Skin of body (tissue), 2 donors: ENCODE results near the gene CCDC192. TPM values are rescaled to one million over a fixed set of nuclear protein-coding genes. Genes with fewer than 3 reads are reported as not detected.

ENCODE experiments used
- DNase-seq: peaks from one replicate; lab custom pipeline; 2025; lab: John Stamatoyannopoulos, UW
- total RNA-seq: library from RNA; depleted of rRNA; stranded (reverse); fragments of >200 nt; gene quantifications from one replicate; pipeline ENCODE4 v1.2.3, GENCODE V29; 2014

The CCDC192 gene
- total RNA-seq, 1 donor from 2014 or later: not detected

DNA sequence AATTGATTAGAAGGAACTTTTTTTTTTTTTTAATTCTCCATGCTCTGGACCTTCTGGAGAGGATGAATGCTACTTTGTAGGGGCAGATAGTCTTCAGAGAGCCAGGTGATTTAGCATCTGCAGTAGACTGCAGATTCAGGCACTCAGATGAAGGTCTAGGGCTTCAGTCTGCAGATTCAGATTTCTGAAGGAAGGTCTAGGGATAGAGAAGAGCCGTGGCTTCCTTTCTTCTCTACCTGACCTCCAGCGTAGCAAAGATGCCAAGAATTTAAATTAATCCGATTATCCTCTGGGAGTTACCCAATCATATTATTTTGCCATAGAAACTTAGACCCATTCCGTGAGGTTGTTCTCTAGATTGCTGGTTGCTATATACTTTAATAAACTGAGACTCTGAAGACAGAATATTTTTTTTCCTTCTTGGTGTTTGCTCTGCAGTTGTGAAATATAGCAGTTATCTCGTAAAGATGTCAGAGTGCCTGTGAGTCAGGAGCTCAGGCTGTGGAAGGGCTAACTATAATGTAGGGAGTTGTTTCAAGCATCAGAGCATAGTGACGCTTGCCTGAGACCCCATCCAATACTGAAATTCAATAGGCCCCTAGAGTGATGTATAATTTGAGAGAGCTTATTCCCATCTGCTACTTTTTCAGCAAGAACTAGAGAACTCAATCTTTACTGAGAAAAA is 247.7 kb downstream of the CCDC192 start:
- DNase-seq: no peak

DNA sequence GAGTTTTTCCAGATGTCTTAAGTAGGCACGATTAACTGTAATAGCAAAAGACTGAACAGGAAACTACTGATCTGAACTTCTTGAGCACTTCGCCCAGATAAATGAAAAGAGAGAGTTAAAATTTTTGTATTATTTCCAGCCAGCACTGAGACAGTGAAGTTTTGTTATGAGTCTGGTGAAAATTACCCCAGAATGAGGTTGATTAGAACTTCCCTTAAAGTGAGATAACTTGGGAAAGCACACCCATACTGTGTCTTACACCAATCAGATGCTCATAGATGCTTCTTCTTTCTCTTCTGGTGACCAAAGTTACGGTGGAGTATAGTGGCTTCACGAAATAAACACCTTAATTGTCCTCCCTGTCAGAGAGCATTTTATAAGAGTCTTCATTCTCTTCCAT is 248.6 kb downstream of the CCDC192 start:
- no peak for DNase-seq

DNA sequence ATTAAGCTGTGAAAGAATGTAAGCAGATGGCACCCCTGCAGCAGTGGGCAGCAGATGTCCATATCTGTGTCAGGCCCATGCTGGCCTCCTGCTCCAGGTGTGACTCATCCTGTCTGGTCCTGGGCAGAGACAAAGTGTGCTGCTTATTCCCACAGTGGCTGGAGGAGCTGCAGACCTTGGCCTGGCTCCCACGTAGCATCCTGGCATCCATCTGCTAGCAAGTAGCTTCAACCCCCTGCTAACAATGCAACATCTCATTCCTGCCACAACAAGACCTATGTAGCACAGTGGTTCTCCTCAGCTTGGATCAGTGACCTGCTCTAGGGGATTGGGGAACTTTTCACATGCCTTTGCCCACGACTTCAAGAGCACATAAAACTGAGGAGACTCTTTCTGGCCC is 254.0 kb downstream of the CCDC192 start:
- DNase-seq: no peak

DNA sequence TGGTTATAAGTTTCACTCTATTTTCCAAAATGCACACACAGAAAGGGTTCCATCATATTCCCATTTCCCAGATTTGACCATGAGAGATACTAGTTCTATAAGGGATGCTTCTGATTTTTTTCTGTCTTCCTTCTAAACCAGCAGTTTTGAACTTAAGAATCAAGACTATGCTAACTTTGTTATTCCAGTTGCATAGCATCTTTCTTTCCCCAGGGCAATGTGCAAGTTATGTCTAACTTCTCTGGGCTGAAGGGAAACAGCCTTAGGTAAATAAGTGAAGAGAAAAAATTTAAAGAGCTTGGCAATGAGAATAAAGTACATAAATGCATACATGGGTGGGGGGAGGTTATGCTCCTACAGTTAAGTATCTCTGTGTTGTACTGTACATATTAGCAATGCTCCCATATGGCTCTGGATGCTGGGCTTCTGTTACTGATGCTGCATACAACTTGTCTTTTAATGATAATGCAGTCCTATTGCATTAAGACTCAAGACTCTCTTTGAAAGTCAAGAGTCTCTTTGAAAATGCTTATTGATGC is 254.6 kb downstream of the CCDC192 start:
- no peak for DNase-seq

DNA sequence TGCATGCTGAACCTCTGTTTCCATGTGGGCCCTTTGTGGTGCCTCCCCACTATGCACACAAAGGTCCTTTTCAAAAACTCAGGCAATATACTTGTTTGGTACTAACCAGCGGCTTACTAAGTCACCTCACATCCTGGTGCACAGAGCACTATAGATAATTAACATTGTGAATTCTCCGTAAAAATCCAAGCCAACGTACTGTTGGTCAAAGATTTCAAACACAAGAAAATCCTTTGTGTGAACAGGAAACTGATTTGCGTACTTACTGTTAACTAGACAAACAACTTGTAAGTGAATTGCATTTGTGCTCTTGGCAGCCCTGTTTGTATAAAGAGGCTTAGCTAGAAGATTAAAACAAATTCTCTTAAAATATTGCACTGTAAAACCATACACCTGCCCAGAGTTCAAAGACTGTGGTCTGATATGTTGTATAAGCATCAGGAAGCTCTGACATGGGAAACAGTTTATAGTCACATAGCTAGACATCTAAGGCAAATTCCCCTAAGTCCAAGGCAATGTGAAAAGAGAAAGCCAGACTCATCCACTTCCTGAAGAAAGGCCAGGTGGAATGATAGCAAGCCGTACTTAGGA is 255.3 kb downstream of the CCDC192 start:
- DNase-seq: no peak

DNA sequence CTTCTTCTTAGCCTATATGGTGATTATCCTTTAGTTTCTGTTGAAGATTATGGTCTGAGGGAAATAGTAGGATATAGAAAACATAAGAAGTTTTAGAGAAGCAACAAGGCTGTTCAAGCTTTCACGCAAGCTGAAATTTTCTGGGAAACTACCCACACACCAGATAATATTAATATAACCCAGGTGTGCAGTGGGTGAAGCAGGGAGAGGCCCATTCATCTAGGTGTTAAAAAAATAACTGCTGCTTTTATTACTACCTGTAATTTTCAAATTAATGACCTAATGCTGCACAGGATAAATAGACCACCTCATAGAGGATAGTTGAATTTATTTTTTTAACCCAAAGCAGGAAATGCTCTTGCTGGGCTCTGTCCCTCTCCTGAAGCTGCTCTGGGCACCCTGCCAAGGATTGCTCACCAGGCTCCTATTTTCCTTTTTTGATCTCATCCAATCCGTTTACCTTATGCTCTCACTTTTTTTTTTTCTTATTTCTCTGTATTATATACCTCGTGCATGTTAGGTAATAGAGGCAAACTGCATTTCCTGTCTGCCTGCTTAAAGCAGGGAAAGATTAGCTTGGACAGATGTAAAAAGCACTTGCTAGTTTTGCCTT is 256.1 kb downstream of the CCDC192 start:
- no peak for DNase-seq

DNA sequence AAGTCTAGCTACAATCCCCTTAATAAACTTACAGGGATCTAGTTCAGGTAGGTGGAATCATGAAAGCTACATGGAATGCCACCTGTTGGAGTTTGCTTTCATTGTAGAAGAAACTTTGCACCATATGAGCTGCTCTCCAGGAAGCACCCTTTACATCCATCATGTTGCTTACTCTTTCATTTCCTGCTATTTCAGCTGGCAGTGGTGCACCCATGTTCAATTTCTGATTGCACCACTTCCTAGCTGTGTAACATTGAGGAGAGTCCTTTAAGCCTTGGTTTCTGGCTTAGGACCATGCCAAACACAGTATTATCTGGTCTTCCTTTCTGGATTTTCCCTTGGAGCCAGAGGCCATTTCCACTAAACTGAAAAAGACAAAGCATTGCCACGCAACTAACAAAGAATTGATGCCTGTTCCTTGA is 257.1 kb downstream of the CCDC192 start:
- no peak for DNase-seq

DNA sequence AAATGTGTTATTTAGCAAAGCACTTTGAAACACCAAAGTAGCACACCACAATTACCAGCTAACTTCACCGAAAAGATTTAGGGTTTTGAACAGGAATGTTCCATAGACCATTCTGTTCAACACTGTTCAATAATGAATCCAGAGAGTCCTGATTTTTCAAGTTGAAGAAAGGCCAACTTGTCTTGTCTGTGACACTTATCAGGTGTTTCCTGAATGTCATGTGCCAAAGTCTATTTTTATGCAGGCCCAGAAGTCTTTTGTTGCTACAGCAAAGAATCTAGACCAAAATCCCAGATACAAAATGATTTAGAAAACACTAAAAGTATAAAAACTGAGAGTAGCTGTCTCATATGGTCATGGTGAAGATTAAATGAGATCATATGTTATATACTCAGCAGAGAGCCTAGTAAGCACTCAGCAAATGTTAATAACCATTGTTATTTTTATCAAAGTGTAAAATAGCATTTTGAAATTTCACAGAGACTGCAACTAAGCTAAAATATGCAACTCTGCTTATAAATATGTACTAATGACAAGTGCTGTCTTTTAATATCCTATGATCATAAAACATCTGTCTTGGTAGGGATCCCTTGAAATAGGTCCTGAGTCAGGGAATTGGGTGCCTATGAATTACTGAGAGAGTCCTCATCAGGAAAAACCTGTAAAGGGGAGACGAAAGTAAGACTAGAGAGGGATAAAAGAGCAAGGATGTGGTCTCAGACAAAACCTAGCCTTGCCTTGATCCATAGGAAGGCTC is 258.0 kb downstream of the CCDC192 start:
- peak; percentile 29 for DNase-seq

DNA sequence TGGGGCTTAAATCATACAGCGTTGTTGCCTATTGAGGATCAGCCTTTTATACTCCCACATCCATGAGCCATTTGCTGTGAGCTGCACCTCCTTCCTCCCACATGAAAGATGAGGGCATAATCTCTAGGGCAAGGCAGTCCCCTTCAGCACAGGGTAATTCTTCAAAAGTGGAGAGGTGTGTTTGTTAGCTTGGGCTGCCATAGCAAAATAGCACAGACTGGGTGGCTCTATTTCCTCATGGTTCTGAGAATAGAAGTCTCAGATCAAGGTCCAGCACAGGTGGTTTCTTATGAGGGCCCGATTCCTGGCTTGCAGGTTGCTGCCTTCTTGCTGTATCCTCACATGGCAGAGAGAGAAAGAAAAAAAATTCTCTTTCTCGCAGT is 258.6 kb downstream of the CCDC192 start:
- no peak for DNase-seq

DNA sequence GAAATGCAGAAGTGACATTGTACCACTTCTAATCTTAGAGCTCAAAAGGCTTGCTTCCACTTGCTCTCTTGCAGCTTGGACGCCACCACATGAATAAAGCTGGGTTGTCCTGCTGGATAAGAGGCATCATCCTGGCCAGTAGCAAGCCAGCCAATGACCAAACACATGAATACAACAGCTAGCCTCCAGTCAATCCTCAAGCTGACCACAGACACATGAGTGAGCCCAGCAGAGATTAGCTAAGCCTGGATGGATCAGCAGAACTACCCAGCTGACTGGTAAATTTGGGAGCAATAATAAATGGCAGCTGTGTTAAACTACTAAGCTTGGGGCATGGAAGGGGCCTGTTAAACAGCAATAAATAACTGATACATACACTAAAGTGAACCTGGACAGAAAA is 259.3 kb downstream of the CCDC192 start:
- DNase-seq: no peak

DNA sequence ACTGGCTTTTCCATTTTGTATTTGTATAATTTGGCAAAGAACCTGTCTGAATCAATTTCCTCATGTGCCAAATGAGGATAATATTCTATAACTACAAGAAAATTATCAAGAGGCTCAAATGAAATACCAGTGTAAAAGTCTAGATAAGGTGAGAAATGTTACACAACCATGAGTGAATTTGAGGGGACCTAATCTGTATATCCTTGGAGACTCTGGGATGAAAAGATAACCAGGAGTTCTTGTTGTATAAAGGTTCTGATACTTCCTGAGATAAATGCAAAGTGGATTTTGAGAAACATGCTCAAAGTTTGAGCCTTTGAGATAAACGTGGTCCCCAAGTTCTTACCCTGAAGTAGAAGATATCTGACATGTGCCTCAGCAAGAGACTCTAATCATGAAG is 260.0 kb downstream of the CCDC192 start:
- DNase-seq: no peak

DNA sequence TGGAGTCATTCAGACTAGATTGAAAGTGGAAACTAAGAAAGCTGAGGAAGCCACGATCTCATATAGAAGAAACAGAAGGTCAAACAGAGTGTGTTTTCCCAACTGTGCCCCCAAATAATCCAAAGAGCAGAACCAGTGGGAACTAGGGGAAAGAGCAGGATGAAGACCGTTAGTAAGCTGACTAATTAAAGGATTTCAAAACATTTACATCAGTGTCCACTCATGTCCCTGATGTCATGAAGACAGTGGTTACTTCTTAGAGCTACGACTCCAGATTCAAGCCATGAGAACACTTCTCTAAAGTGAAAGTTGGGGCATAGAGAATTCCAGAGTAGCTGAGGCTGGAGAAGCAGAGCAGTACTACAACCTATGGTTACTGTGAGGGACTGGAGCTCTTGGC is 260.7 kb downstream of the CCDC192 start:
- DNase-seq: no peak

DNA sequence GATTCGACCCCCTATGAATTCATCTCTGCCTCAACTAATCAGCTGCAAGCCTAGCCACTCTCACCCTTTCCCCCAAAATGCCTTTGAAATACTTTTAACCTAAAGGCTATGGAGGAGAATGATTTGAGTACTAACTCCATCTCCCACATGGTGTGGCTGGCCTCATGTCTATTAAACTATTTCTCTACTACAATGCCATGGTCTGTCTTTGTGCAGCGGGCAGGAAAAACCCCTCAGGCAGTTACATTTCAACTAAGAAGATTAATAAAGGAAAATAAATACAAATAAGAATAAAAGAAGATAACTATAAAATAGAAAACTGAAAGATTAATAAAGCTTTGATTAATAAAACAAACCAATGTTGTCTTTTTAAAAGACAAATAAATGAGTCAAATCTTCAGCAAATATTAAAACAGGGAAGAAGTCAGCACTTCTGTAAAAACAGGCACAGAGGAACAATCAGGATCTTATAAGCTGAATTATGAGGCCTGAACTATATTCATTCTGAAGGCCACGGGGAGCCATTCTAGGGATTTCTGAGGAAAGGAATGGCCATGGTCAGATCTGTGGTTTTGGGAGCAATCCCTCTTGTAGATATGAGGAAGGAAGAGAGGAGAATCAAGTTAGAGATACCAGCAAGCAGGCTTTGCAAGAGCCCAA is 264.3 kb downstream of the CCDC192 start:
- DNase-seq: no peak

DNA sequence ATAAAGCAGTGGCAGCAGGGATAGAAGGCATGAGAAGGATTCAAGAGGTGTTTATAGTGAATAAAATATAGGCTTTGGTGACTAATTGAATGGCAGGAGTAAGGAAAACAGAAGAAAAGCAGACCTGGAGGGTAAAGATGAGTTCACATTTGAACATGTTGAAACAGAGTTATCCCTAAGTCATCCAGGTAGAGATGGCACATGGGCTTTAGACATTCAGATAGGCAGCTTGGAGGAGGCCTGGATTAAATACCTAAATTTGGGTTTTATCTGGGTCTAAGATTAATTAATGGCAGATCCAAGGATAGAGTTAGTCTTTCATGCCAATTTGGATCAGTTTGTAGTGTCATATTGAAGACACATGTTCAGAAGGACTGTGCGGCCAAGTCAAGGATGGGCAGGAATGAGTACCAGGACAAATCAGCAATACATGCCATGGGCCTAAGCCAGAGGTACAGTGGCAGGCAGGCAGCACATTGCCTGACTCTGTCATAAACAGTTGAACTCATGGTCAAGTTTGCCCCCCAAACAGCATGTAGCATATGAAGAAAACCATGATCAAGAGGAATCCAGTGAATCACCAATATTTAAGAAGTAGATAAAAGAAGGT is 264.9 kb downstream of the CCDC192 start:
- DNase-seq: no peak

DNA sequence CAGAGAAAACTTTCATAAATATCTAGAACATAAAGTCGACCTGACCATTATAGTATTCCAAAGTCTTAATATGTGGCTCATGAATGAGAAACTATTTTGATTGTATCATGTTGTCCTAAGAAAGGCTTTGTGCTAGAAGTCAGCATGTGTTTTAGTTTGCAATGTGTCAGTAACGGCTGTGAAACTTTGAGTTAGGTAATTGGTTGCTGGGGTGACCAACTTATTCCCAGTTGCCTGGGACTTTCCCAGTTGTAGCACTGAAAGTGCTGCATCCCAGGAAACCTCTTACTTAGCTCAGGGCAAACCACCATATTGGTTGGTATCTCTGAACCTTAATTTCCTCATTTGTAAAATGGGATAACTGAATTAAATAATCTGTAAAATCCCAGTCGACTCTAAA is 265.8 kb downstream of the CCDC192 start:
- no peak for DNase-seq

DNA sequence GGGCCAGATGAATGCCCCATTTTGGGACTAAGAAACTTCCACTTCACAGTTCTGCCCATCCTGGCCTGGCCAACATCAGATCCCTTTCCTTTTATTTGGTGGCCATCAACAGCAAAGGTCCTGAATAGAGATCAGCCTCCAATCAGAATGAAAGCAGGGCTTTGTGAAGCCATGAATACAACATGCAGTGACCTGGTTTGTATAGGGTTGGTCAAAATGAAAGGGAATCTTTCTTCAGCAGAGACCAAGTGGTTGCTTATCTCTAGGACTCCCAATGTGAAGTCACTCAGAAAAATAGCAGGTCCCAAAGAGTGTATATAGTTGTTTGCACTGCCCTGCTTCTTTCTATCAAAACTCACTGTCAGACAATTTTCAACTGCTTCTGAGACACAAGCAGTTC is 266.5 kb downstream of the CCDC192 start:
- no peak for DNase-seq

DNA sequence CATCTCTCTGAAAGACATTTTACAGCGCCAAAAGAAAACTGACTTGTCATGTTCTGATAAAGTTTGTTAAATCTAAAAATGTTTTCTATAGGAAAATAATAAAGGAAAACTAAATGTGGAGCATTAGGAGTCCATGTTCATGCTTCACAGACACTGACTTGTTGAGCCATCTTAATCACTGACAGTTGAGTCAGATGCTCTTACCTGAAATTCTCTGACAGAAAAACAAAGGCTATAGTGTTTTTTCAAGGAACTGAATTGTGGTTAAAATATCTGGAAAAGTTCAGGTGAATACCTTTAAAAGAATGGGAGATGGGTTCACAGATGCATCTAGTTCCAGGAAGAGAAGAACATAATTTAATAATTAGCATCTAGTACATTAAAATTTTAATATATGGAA is 266.9 kb downstream of the CCDC192 start:
- no peak for DNase-seq

DNA sequence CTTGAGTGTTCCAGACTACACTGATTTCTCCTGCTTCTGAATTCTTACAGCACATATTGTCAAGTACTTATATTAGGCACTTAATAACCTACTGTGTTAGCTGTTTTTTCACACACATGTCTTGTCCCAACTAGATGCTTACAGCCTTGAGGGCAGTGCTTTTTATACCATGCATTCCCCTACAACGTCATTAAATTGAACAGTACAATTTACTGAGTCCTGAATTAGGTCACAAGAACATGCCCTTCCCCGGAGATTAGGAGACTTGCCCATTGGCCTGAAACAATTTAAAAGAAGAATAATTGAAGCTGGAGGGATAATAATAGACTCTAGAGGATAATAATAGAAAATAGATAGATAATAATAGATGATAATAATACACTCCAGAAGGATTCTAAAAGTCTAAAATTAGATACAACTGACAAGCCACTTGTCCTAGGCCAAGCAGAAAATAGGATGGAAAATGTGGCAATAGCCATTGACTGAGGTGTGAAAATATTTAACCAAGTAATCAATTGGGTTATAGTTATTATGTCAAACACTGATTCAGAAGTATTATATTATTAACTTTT is 267.7 kb downstream of the CCDC192 start:
- DNase-seq: no peak

DNA sequence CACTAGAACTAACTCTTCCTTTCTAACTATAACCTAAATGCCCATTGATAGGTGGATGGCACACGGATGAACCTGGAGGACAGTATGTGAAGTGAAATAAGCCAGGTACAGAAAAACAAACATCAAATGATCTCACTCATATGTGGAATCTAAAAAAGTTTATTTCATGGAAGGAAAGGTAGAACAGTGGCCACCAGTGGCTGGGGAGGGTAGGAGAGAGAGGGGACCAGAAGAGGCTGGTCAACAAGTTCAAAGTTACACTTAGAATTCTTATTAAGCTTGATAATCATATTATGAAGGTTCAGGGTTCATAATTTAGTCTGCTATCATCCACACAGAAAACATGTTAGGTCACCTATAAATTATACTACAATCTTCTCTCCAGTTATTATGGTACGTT is 272.8 kb downstream of the CCDC192 start:
- DNase-seq: no peak

DNA sequence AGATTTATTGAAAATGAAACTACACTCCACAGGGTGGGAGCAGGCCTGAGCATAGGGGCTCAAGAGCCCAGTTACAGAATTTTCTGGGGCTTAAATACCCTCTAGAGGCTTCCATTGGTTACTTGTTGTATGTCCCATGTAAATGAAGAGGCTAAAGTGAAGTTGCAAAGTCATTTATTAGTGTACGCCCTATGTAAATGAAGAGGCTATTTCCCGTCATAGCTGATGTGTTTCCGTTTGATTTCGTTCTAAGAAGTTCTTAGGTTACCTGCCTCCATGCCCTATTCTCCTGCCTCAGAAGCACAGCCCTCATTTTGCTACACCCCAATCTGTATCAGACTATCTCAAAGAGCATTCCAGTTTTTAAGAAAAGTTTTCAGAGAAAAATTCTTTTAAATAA is 273.3 kb downstream of the CCDC192 start:
- DNase-seq: no peak
